CD14-positive monocyte (primary cell): ENCODE data around the gene TNFRSF1A. TPM values are rescaled to one million over a fixed set of nuclear protein-coding genes. Genes with fewer than 3 reads are reported as not detected.
A peak's percentile ranks its signal among the peaks of the same experiment; 100 is the strongest.

Experiments used
- DNase-seq, 3 donors: peaks; one replicate each; pipeline ENCODE4 v3.0.0-alpha.2; 2011 to 2022
- H2AFZ ChIP-seq: 2 replicates; pipeline ENCODE4 v1.6.0; 2012; ENCODE audit warnings: mild to moderate bottlenecking, low read depth, low read length, inconsistent platforms; ENCODE audit not compliant: insufficient read depth, poor library complexity, severe bottlenecking
- H3K27ac ChIP-seq, 2 donors: 1 replicate in 1 of 2; 2 replicates in 1 of 2; pipeline ENCODE4 v1.5.1; 2012 to 2013; ENCODE audit warnings: low read length in 2 of 2, control low read depth in 1 of 2, inconsistent platforms in 1 of 2, low read depth in 1 of 2, mild to moderate bottlenecking in 1 of 2
- H3K27me3 ChIP-seq, 2 donors: one replicate each; pipeline versions ENCODE4 v1.6.0 to v1.6.1; 2011 to 2013; ENCODE audit warnings: low read length in 2 of 2; ENCODE audit not compliant: control insufficient read depth in 2 of 2, insufficient read depth in 2 of 2
- H3K36me3 ChIP-seq, 2 donors: replicated peaks in 1 of 2; 1 replicate in 1 of 2; 2 replicates in 1 of 2; pipeline versions ENCODE4 v1.5.1 to v1.6.1; 2012 to 2013; ENCODE audit warnings: low read length in 2 of 2, control low read depth in 1 of 2, inconsistent platforms in 1 of 2, mild to moderate bottlenecking in 1 of 2; ENCODE audit not compliant: insufficient read depth in 2 of 2, control insufficient read depth in 1 of 2
- H3K4me1 ChIP-seq, 2 donors: 1 replicate in 1 of 2; 2 replicates in 1 of 2; pipeline versions ENCODE4 v1.5.1 to v1.6.1; 2012 to 2013; ENCODE audit warnings: low read length in 2 of 2, control low read depth in 1 of 2, inconsistent platforms in 1 of 2, mild to moderate bottlenecking in 1 of 2, moderate library complexity in 1 of 2; ENCODE audit not compliant: insufficient read depth in 2 of 2, control insufficient read depth in 1 of 2
- H3K4me2 ChIP-seq: replicated peaks from 2 replicates; pipeline ENCODE3; 2012; ENCODE audit warnings: low read length, moderate library complexity, mild to moderate bottlenecking; ENCODE audit not compliant: poor library complexity, severe bottlenecking; ENCODE audit errors: extremely low read depth
- H3K4me3 ChIP-seq, 3 experiments: fragments of 200-600 bp in 1 of 3; sonication (generic) in 1 of 3; replicated peaks in 1 of 3; 1 replicate in 2 of 3; 2 replicates in 1 of 3; pipeline ENCODE4 v1.5.1; 2011 to 2013; ENCODE audit warnings: low read length in 3 of 3, mild to moderate bottlenecking in 3 of 3, control low read depth in 2 of 3, low read depth in 2 of 3, inconsistent platforms in 1 of 3, moderate library complexity in 1 of 3
- H3K79me2 ChIP-seq: 2 replicates; pipeline ENCODE4 v1.6.0; 2012; ENCODE audit warnings: mild to moderate bottlenecking, control low read depth, inconsistent platforms, low read length, moderate library complexity; ENCODE audit not compliant: insufficient read depth
- H3K9ac ChIP-seq: 2 replicates; pipeline ENCODE4 v1.6.0; 2017; ENCODE audit warnings: low read length, mild to moderate bottlenecking; ENCODE audit not compliant: insufficient read depth, poor library complexity, severe bottlenecking
- H3K9me3 ChIP-seq, 2 donors: replicated peaks in 1 of 2; 1 replicate in 1 of 2; 2 replicates in 1 of 2; pipeline versions ENCODE4 v1.5.1 to v1.6.1; 2012 to 2013; ENCODE audit warnings: low read length in 2 of 2, control low read depth in 1 of 2; ENCODE audit not compliant: control insufficient read depth in 1 of 2, insufficient read depth in 1 of 2
- H4K20me1 ChIP-seq: 2 replicates; pipeline ENCODE4 v1.6.0; 2012; ENCODE audit warnings: mild to moderate bottlenecking, low read length, control low read depth, moderate library complexity; ENCODE audit not compliant: insufficient read depth
- H3K27ac Mint-ChIP-seq, 7 donors: one replicate each; pipeline ENCODE4 v1.8.0; 2020; ENCODE audit warnings: mild to moderate bottlenecking in 7 of 7, mixed read lengths in 7 of 7, moderate library complexity in 6 of 7, inconsistent platforms in 2 of 7
- H3K27me3 Mint-ChIP-seq, 3 donors: one replicate each; pipeline ENCODE4 v1.8.0; 2021 to 2022; ENCODE audit warnings: low read depth in 3 of 3, mild to moderate bottlenecking in 3 of 3, mixed read lengths in 3 of 3, moderate library complexity in 3 of 3, inconsistent platforms in 1 of 3
- H3K36me3 Mint-ChIP-seq, 2 donors: one replicate each; pipeline ENCODE4 v1.8.0; 2020; ENCODE audit warnings: mixed read lengths in 2 of 2, inconsistent platforms in 1 of 2, mild to moderate bottlenecking in 1 of 2
- H3K4me1 Mint-ChIP-seq: one replicate; pipeline ENCODE4 v1.8.0; 2020; ENCODE audit warnings: mild to moderate bottlenecking, mixed read lengths
- H3K4me3 Mint-ChIP-seq, 2 donors: one replicate each; pipeline ENCODE4 v1.8.0; 2020; ENCODE audit warnings: mild to moderate bottlenecking in 2 of 2, mixed read lengths in 2 of 2, moderate library complexity in 1 of 2
- H3K9me3 Mint-ChIP-seq, 7 donors: one replicate each; pipeline ENCODE4 v1.8.0; 2020 to 2022; ENCODE audit warnings: mixed read lengths in 7 of 7, mild to moderate bottlenecking in 6 of 7, moderate library complexity in 6 of 7, inconsistent platforms in 2 of 7
- WGBS: methylation state at CpG from one replicate; pipeline ENCODE4 v1.1.5; 2013; ENCODE audit warnings: missing lambda C conversion rate; ENCODE audit not compliant: insufficient coverage; 5-methylcytosine and 5-hydroxymethylcytosine counted together
- intact Hi-C, 2 donors: fragments of 100-400 bp; cut with micrococcal nuclease; formaldehyde crosslinking; loops; one replicate each; pipeline versions ENCODE4 v1.15.0 to v1.15.1; 2023
- polyA plus RNA-seq, 3 donors: library from polyadenylated mRNA; depleted of rRNA in 1 of 3; unstranded in 2 of 3; stranded (reverse) in 1 of 3; fragments of 300-500 nt in 2 of 3; fragments of >200 nt in 1 of 3; fragmentation: Illumina TruSeq in 2 of 3; gene quantifications; 1 replicate in 2 of 3; 2 replicates in 1 of 3; pipeline ENCODE4 v1.2.3, GENCODE V29; 2012 to 2021
- TF ChIP-seq, protein P1 (sequence below): fragments of 200-600 bp; IDR thresholded peaks from one replicate; pipeline ENCODE4 v1.8.0; 2022; ENCODE audit warnings: antibody characterized with exemption, mild to moderate bottlenecking

The TNFRSF1A gene
- polyA plus RNA-seq, 3 donors, result 108 to 157 (median 152) TPM

DNA sequence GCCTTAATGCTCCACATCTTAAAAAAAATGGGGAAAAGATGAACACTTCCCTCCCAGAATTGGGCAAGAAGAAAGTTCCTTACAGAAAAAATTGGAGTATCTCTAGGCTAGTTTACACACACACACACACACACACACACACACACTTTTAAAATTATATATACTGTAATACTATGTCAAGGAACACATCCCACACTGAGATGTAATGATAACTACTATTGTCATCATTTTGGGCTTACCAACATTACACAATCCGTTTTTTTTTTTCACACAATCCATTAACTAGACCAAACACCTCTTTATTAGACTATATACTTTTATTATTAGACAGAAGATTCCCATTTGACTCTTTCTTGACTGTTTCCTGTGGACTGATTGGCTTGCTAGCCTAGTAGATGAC lies 44.6 kb upstream of the TNFRSF1A start:
- Histone ChIP-seq H3K79me2 (peaks cover 71% of the 10 kb centered on the region), H3K9me3 (no peaks in the 10 kb centered on the region), H3K27ac (peak overlapping the region in 1 of 2 donors; percentile 14), H3K4me3 (peak overlapping the region in 1 of 3 experiments; percentile 90), H3K4me1 (peaks cover 47 to 68% of the 10 kb centered on the region in 2 donors), H3K4me2 (peak overlapping the region; percentile 43), H3K36me3 (peaks cover 52 to 55% of the 10 kb centered on the region in 2 donors), H2AFZ (no peak overlapping the region), H3K27me3 (no peaks in the 10 kb centered on the region), H3K9ac (no peak overlapping the region), H4K20me1 (peaks cover 68% of the 10 kb centered on the region)
- TF ChIP-seq, protein P1, sequence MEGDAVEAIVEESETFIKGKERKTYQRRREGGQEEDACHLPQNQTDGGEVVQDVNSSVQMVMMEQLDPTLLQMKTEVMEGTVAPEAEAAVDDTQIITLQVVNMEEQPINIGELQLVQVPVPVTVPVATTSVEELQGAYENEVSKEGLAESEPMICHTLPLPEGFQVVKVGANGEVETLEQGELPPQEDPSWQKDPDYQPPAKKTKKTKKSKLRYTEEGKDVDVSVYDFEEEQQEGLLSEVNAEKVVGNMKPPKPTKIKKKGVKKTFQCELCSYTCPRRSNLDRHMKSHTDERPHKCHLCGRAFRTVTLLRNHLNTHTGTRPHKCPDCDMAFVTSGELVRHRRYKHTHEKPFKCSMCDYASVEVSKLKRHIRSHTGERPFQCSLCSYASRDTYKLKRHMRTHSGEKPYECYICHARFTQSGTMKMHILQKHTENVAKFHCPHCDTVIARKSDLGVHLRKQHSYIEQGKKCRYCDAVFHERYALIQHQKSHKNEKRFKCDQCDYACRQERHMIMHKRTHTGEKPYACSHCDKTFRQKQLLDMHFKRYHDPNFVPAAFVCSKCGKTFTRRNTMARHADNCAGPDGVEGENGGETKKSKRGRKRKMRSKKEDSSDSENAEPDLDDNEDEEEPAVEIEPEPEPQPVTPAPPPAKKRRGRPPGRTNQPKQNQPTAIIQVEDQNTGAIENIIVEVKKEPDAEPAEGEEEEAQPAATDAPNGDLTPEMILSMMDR, result no peak
- H3K9me3 Mint-ChIP-seq, result no peaks in the 10 kb centered on the region
- intact Hi-C loops, result no loop called here
- peaks cover 45 to 60% of the 10 kb centered on the region in 2 donors for H3K36me3 Mint-ChIP-seq
- peaks cover 0 to 2% (median 0%) of the 10 kb centered on the region in 3 donors for H3K27me3 Mint-ChIP-seq
- peak in 1 of 3 donors; percentile 61 for DNase-seq
- peaks cover 83% of the 10 kb centered on the region for H3K4me1 Mint-ChIP-seq
- peak overlapping the region in 5 of 7 donors; percentile 37 to 90 (median 58) for H3K27ac Mint-ChIP-seq
- H3K4me3 Mint-ChIP-seq, result no peak overlapping the region
- no CpG with 5 or more reads among the region's 1 CpG for WGBS

DNA sequence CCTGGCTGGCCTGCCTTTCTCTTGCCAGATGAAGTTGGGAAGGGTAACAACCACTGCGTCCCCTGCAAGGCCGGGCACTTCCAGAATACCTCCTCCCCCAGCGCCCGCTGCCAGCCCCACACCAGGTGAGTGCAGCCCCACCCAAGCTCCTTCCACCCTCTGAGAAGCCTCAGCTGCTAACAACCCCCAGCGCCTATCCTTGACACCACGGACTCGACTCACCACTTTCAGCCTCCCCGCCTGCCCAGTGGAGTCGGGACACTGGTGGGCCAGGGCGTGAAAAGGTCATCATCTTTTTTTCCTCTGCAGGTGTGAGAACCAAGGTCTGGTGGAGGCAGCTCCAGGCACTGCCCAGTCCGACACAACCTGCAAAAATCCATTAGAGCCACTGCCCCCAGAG lies 44.2 kb upstream of the TNFRSF1A start:
- peaks cover 71% of the 10 kb centered on the region for H3K79me2 ChIP-seq
- no peaks in the 10 kb centered on the region for H3K27me3 ChIP-seq
- peak overlapping the region; percentile 43 for H3K4me2 ChIP-seq
- H3K27ac ChIP-seq, result peak overlapping the region in 1 of 2 donors; percentile 14
- Mint-ChIP-seq H3K36me3 (peaks cover 41 to 55% of the 10 kb centered on the region in 2 donors), H3K4me3 (peak overlapping the region in 1 of 2 donors; percentile 48), H3K27ac (peak overlapping the region in 6 of 7 donors; percentile 37 to 90 (median 52)), H3K9me3 (no peaks in the 10 kb centered on the region), H3K4me1 (peaks cover 82% of the 10 kb centered on the region), H3K27me3 (peaks cover 0 to 2% (median 0%) of the 10 kb centered on the region in 3 donors)
- intact Hi-C loops, result no loop called here
- H3K9ac ChIP-seq, result peak overlapping the region; percentile 8
- no peak overlapping the region for H2AFZ ChIP-seq
- no peak for DNase-seq
- no peaks in the 10 kb centered on the region for H3K9me3 ChIP-seq
- WGBS, result 85% methylated on average over 9 of the region's 11 CpGs
- TF ChIP-seq, protein P1, result no peak
- peak overlapping the region in 1 of 3 experiments; percentile 90 for H3K4me3 ChIP-seq
- H3K36me3 ChIP-seq, result peaks cover 48 to 51% of the 10 kb centered on the region in 2 donors
- peaks cover 63% of the 10 kb centered on the region for H4K20me1 ChIP-seq
- peaks cover 50 to 67% of the 10 kb centered on the region in 2 donors for H3K4me1 ChIP-seq
